ENCODE measurements around the gene SETD7. TPM values are rescaled to one million over a fixed set of nuclear protein-coding genes. Genes with fewer than 3 reads are reported as not detected.

The SETD7 gene
- total and polyA plus RNA-seq, 2 experiments from 2014 or later = 4.8 to 20.4 TPM

- peaks cover 14% of the 10 kb centered on the region for H3K27me3 ChIP-seq
- no peaks in the 10 kb centered on the region for H3K36me3 ChIP-seq
- no peak for DNase-seq (ENCODE audit: low read depth in 1 of 2, low spot score in 1 of 2)
- H3K4me1 ChIP-seq (ENCODE audit: low read depth) = peaks cover 43% of the 10 kb centered on the region
- peak overlapping the region; percentile 70 for H3K27ac ChIP-seq
- H3K9me3 ChIP-seq (ENCODE audit: low read depth) = no peaks in the 10 kb centered on the region
- TF ChIP-seq, protein P1, sequence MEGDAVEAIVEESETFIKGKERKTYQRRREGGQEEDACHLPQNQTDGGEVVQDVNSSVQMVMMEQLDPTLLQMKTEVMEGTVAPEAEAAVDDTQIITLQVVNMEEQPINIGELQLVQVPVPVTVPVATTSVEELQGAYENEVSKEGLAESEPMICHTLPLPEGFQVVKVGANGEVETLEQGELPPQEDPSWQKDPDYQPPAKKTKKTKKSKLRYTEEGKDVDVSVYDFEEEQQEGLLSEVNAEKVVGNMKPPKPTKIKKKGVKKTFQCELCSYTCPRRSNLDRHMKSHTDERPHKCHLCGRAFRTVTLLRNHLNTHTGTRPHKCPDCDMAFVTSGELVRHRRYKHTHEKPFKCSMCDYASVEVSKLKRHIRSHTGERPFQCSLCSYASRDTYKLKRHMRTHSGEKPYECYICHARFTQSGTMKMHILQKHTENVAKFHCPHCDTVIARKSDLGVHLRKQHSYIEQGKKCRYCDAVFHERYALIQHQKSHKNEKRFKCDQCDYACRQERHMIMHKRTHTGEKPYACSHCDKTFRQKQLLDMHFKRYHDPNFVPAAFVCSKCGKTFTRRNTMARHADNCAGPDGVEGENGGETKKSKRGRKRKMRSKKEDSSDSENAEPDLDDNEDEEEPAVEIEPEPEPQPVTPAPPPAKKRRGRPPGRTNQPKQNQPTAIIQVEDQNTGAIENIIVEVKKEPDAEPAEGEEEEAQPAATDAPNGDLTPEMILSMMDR (IDR thresholded peaks at IDR 0.05; ENCODE audit: low read depth, low read length) = no peak
- peak overlapping the region; percentile 71 for H3K4me3 ChIP-seq
Measured at GRCh38 chr4:139554642-139554892, 1.5 kb downstream of the SETD7 start.

- no peak for DNase-seq (ENCODE audit: low read depth in 1 of 2, low spot score in 1 of 2)
- H3K9me3 ChIP-seq (ENCODE audit: low read depth) = no peaks in the 10 kb centered on the region
- peaks cover 14% of the 10 kb centered on the region for H3K27me3 ChIP-seq
- H3K4me3 ChIP-seq = peak overlapping the region; percentile 71
- no peaks in the 10 kb centered on the region for H3K36me3 ChIP-seq
- TF ChIP-seq, protein P1 (IDR thresholded peaks at IDR 0.05; ENCODE audit: low read depth, low read length) = no peak
- H3K4me1 ChIP-seq (ENCODE audit: low read depth) = peaks cover 40% of the 10 kb centered on the region
- H3K27ac ChIP-seq = peak overlapping the region; percentile 70
Measured at GRCh38 chr4:139553751-139554641, 2.0 kb downstream of the SETD7 start.

DNA sequence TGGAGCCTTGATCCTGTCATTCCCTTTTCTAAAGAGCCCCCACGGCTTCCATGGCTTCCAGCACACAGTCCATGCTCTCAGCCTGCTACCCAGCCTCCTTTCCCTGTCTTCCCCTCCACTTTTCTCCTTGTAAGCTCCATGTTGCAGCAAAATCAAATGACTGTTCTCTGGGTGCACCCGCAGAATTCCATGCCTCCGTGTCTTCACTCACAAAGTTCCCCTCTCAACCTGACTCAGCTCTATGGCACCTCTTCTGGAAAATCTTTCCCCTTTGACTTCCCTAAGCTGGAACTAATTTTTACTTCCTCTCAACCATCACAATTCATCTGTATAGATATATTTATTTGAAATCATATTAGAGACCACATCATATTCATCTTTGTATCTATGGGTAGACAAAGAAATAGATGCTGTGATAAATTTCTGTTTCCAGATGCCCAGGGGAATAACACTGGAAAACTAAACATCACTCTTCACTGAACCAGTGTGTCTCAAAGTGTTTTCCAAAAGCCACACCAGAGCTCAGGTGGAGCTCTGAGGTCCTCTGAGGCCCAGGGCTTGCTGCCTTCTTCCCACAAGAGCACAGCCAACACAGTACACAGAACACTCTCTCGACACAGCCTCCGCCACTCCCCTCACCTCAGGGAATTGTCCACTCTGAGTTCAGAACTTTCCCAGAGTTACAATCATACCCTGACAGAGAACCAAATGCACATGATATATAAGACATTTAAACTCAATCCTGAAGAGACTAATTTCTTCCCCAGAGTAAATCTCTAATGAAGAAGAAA, 3.3 kb downstream of the SETD7 start:
- Histone ChIP-seq H3K36me3 (no peaks in the 10 kb centered on the region), H3K27me3 (peaks cover 5% of the 10 kb centered on the region), H3K4me1 (ENCODE audit: low read depth) (peaks cover 40% of the 10 kb centered on the region), H3K4me3 (no peak overlapping the region), H3K9me3 (ENCODE audit: low read depth) (no peaks in the 10 kb centered on the region), H3K27ac (peak overlapping the region; percentile 70)
- peak; percentile 10 to 41 for DNase-seq (ENCODE audit: low read depth in 1 of 2, low spot score in 1 of 2)
- TF ChIP-seq, protein P1 (IDR thresholded peaks at IDR 0.05; ENCODE audit: low read depth, low read length) = no peak

DNA sequence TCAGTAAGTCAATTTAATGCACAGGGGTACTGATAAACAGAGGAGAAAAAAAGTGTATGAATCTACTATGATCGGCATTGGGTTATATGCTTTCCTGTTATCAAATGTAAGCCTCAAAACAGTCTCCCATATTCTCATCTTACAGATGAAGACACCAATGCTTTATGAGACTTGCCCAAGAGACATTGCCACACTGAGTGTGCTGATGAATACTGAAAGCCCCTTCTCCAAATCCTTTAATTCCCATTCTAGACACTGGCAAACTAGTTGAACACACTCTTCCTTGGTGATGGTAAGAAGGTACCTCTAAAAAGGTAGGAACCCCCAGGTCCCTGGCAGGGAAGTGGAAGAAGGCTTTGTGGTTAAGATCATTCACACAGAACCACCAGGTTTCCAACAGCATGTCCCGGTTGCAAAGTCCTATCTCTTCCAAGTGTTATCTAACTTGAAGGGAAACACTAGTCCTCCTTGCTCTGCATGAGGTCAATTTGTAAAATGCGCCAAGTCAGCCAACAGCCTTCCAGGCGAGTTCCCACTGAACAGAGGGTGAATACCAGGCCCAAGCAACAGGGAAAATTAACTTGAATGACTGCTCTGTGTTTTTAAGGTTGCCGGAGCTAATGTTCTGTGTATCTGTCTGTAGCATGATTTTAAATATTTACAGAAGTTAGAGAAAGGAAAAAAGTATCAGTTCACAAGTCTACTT, 5.1 kb downstream of the SETD7 start:
- Histone ChIP-seq H3K27me3 (no peaks in the 10 kb centered on the region), H3K36me3 (no peaks in the 10 kb centered on the region), H3K4me3 (no peak overlapping the region), H3K27ac (peak overlapping the region; percentile 66), H3K9me3 (ENCODE audit: low read depth) (no peaks in the 10 kb centered on the region), H3K4me1 (ENCODE audit: low read depth) (peaks cover 40% of the 10 kb centered on the region)
- DNase-seq (ENCODE audit: low read depth in 1 of 2, low spot score in 1 of 2) = peak; percentile 44 to 72
- TF ChIP-seq, protein P1 (IDR thresholded peaks at IDR 0.05; ENCODE audit: low read depth, low read length) = no peak

GRCh38 chr4:139547979-139548378, 8.0 kb downstream of the SETD7 start:
- Histone ChIP-seq H3K27ac (no peak overlapping the region), H3K27me3 (no peaks in the 10 kb centered on the region), H3K4me1 (ENCODE audit: low read depth) (peaks cover 21% of the 10 kb centered on the region), H3K4me3 (no peak overlapping the region), H3K9me3 (ENCODE audit: low read depth) (no peaks in the 10 kb centered on the region), H3K36me3 (no peaks in the 10 kb centered on the region)
- TF ChIP-seq, protein P1 (IDR thresholded peaks at IDR 0.05; ENCODE audit: low read depth, low read length) = no peak
- DNase-seq (ENCODE audit: low read depth in 1 of 2, low spot score in 1 of 2) = no peak

All from cardiac muscle cell (in vitro differentiated cells and primary cell).